Right atrium auricular region (tissue), 2 donors: ENCODE data around the gene CAPRIN1. TPM values are rescaled to one million over a fixed set of nuclear protein-coding genes. Genes with fewer than 3 reads are reported as not detected.

Experiments
- DNase-seq: peaks from one replicate; pipeline ENCODE4 v3.0.0-alpha.2; 2019; ENCODE audit warnings: low spot score
- H3K27ac ChIP-seq, 2 donors: fragments of 200-600 bp; sonication (generic); 1 replicate in 1 of 2; 2 replicates in 1 of 2; pipeline ENCODE4 v1.5.1; 2016 to 2019
- H3K27me3 ChIP-seq, 2 donors: fragments of 200-600 bp; sonication (generic); one replicate each; pipeline versions ENCODE4 v1.5.1 to v1.6.0; 2017 to 2019
- H3K36me3 ChIP-seq: fragments of 200-600 bp; sonication (generic); one replicate; pipeline ENCODE4 v1.5.1; 2016
- H3K4me1 ChIP-seq, 2 donors: fragments of 200-600 bp; sonication (generic); one replicate each; pipeline versions ENCODE4 v1.5.1 to v1.6.0; 2017 to 2019
- H3K4me3 ChIP-seq, 2 donors: fragments of 200-600 bp; sonication (generic); 1 replicate in 1 of 2; 2 replicates in 1 of 2; pipeline ENCODE4 v1.5.1; 2017 to 2019; ENCODE audit warnings: mild to moderate bottlenecking in 1 of 2, moderate library complexity in 1 of 2
- H3K9me3 ChIP-seq, 2 donors: fragments of 200-600 bp; sonication (generic); one replicate each; pipeline ENCODE4 v1.5.1; 2019
- CTCF ChIP-seq, 2 donors: fragments of 200-600 bp; sonication (generic); IDR thresholded peaks; one replicate each; pipeline ENCODE4 v1.5.1; 2019; ENCODE audit warnings: antibody characterized with exemption in 2 of 2
- total RNA-seq, 2 donors: library from RNA; depleted of rRNA; stranded (reverse); fragments of >200 nt; gene quantifications; one replicate each; pipeline ENCODE4 v1.1.0, GENCODE V29; 2016

The CAPRIN1 gene
- total RNA-seq, 2 donors from 2014 or later, result 80.1 to 102 TPM

- Histone ChIP-seq H3K27ac (no peak overlapping the region), H3K36me3 (peaks cover 89% of the 10 kb centered on the region), H3K4me1 (no peaks in the 10 kb centered on the region), H3K27me3 (no peaks in the 10 kb centered on the region), H3K4me3 (no peak overlapping the region), H3K9me3 (no peaks in the 10 kb centered on the region)
- no peak for TF ChIP-seq CTCF (IDR thresholded peaks at IDR 0.05)
- no peak for DNase-seq
These were observed 73.5 kb downstream of the CAPRIN1 start for GRCh38 chr11:34124885-34125668.

- no peak for TF ChIP-seq CTCF (IDR thresholded peaks at IDR 0.05)
- Histone ChIP-seq H3K27ac (no peak overlapping the region), H3K4me1 (no peaks in the 10 kb centered on the region), H3K27me3 (no peaks in the 10 kb centered on the region), H3K36me3 (peaks cover 89% of the 10 kb centered on the region), H3K4me3 (no peak overlapping the region), H3K9me3 (no peaks in the 10 kb centered on the region)
- DNase-seq, result no peak
These were observed 75.7 kb downstream of the CAPRIN1 start for GRCh38 chr11:34126959-34127848.

- H3K4me3 ChIP-seq, result no peak overlapping the region
- H3K36me3 ChIP-seq, result peaks cover 87% of the 10 kb centered on the region
- H3K27me3 ChIP-seq, result no peaks in the 10 kb centered on the region
- no peak for TF ChIP-seq CTCF (IDR thresholded peaks at IDR 0.05)
- H3K4me1 ChIP-seq, result peaks cover 0 to 7% of the 10 kb centered on the region in 2 donors
- no peaks in the 10 kb centered on the region for H3K9me3 ChIP-seq
- DNase-seq, result no peak
- no peak overlapping the region for H3K27ac ChIP-seq
These were observed 77.3 kb downstream of the CAPRIN1 start for GRCh38 chr11:34128824-34129223.

- Histone ChIP-seq H3K27me3 (no peaks in the 10 kb centered on the region), H3K4me1 (peaks cover 0 to 7% of the 10 kb centered on the region in 2 donors), H3K27ac (peak overlapping the region in 1 of 2 donors; percentile 2), H3K36me3 (peaks cover 88% of the 10 kb centered on the region), H3K4me3 (no peak overlapping the region), H3K9me3 (no peaks in the 10 kb centered on the region)
- no peak for DNase-seq
- TF ChIP-seq CTCF (IDR thresholded peaks at IDR 0.05), result no peak
These were observed 80.9 kb downstream of the CAPRIN1 start for GRCh38 chr11:34132261-34132965.

- no peaks in the 10 kb centered on the region for H3K27me3 ChIP-seq
- no peak for DNase-seq
- peaks cover 0 to 7% of the 10 kb centered on the region in 2 donors for H3K4me1 ChIP-seq
- H3K4me3 ChIP-seq, result no peak overlapping the region
- no peak for TF ChIP-seq CTCF (IDR thresholded peaks at IDR 0.05)
- H3K27ac ChIP-seq, result no peak overlapping the region
- H3K9me3 ChIP-seq, result no peaks in the 10 kb centered on the region
- H3K36me3 ChIP-seq, result peaks cover 95% of the 10 kb centered on the region
These were observed 83.2 kb downstream of the CAPRIN1 start for GRCh38 chr11:34134765-34135164.
